Stimulated activated naive CD8-positive, alpha-beta T cell treated with anti-CD3 and anti-CD28 coated beads, Interleukin-15, Interleukin-2, amounts not matched to agents 100 ng/mL and 50 ng/mL, for 24 hours (primary cell): Measurements from ENCODE around the gene UNC5C.

ENCODE experiments used
- H3K27ac Mint-ChIP-seq: one replicate; pipeline ENCODE4 v1.8.0; 2021; ENCODE audit warnings: mild to moderate bottlenecking, mixed read lengths
- H3K27me3 Mint-ChIP-seq: one replicate; pipeline ENCODE4 v1.8.0; 2021; ENCODE audit warnings: mixed read lengths
- H3K36me3 Mint-ChIP-seq: one replicate; pipeline ENCODE4 v1.8.0; 2021; ENCODE audit warnings: low read depth, mixed read lengths
- H3K4me1 Mint-ChIP-seq: one replicate; pipeline ENCODE4 v1.8.0; 2021; ENCODE audit warnings: low read depth, mixed read lengths
- H3K4me3 Mint-ChIP-seq: one replicate; pipeline ENCODE4 v1.8.0; 2021; ENCODE audit warnings: mild to moderate bottlenecking, mixed read lengths
- H3K9me3 Mint-ChIP-seq: one replicate; pipeline ENCODE4 v1.8.0; 2021; ENCODE audit warnings: mixed read lengths

Gene UNC5C

DNA sequence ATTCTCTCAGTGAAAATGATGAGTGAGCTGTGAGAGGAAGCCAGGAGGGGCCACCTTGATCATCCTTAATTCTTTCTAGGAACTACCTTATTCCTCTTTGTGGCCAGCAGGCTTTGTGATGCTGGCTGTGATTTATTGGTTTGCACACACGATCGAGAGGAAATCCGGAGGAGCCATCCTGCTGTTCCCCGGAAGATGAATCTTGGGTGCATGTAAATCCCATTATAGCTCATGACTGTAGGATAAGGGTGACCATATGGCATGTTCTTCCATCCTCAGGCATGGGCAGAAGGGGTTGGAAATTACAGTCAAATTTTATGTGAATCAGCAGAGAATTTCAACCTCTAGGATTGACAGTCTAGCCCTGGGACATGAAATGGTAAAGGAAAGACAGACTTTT is 254.5 kb downstream of the UNC5C start:
- no peaks in the 10 kb centered on the region for H3K36me3 Mint-ChIP-seq

DNA sequence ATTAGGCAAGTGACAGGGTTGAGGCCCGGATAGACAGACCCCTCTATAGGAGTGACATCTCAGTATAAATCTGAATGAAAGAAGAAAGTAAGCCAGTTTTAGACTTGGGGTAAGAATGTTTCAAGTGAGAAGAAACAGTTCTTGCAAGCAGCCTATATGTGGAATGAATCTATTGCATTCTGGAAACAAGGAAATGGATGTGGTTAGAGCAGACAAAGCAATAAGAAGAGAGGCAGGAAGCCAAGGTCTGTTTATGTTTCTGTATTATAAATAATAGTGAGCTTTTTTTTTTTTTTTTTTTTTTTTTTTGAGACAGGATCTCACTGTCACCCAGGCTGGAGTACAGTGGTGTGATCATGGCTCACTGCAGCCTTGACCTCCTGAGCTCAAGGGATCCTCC is 255.8 kb downstream of the UNC5C start:
- H3K36me3 Mint-ChIP-seq, result no peaks in the 10 kb centered on the region
- H3K27ac Mint-ChIP-seq, result no peak overlapping the region
- H3K9me3 Mint-ChIP-seq, result no peaks in the 10 kb centered on the region
- peaks cover 24% of the 10 kb centered on the region for H3K4me1 Mint-ChIP-seq
- no peaks in the 10 kb centered on the region for H3K27me3 Mint-ChIP-seq
- no peak overlapping the region for H3K4me3 Mint-ChIP-seq

More for the DNA sequence above, 254.5 kb downstream of the UNC5C start:
- Mint-ChIP-seq H3K27ac (no peak overlapping the region), H3K4me1 (peaks cover 24% of the 10 kb centered on the region), H3K9me3 (peaks cover 6% of the 10 kb centered on the region), H3K4me3 (no peak overlapping the region), H3K27me3 (no peaks in the 10 kb centered on the region)

DNA sequence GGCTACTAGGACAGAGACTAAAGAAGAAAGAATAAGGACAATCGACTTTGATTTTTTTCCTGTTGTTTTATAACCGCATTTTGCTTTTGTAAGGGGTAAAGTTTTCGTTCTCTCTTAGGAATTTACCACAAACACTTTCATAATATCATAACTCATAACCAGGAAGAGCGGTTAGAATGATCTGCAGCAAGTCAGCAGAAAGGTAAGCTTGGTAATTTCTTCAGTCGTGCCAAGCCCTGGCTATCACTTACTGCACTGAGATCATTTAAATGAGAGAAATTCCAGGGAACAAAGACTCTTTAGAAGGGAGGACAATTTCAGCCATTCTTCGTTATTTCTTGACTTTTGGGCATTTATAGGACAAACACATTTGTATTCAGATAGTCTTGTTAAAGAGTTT is 258.1 kb downstream of the UNC5C start:
- H3K27ac Mint-ChIP-seq, result no peak overlapping the region
- H3K4me3 Mint-ChIP-seq, result no peak overlapping the region
- H3K4me1 Mint-ChIP-seq, result peaks cover 24% of the 10 kb centered on the region
- H3K27me3 Mint-ChIP-seq, result no peaks in the 10 kb centered on the region
- H3K9me3 Mint-ChIP-seq, result no peaks in the 10 kb centered on the region
- H3K36me3 Mint-ChIP-seq, result no peaks in the 10 kb centered on the region

DNA sequence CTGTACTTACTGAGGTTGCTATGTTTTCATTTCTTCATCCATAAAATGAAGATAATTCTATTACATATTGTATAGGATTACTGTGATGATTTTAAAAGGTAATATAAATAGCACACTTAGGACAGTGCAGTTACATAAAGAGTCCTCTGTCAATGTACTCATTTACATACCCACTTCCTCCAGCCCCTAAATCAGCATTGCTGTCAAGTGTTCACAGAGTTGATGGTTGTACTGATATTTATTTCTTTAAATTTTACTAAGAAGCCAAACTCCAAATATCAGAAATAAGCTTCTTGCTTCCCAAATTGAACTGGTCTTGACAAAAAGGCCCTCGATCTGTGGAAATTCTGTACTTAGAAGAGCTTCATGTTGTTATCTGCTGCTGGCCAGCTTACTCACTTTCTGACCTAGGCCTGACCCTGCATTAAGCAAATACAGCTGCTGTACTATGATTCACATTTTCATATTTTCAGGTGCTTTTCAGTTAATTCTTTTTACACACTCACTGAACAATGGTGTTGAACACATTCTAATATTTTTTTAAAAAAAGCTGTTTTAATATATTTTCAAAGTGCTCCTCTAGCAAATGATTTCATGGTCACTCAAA is 259.6 kb downstream of the UNC5C start:
- Mint-ChIP-seq H3K27me3 (no peaks in the 10 kb centered on the region), H3K4me3 (no peak overlapping the region), H3K36me3 (no peaks in the 10 kb centered on the region), H3K9me3 (no peaks in the 10 kb centered on the region), H3K27ac (no peak overlapping the region), H3K4me1 (peaks cover 24% of the 10 kb centered on the region)

DNA sequence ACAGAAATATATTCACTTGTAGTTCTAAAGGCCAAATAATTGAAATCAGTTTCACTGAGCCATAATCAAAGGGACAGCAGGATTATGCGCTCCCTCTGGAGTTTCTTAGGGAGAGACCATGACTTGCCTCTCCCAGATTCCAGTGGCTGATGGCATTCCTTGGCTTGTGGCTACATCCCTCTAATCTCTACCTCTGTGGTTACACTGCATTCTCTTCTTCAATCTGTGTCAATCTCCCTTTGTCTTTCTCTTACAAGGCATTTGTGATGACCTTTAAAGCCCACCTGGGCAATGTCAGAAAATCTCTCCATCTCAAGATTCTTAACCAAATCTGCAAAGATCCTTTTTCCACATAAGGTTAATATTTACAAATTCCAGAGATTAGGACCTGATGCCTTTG is 260.2 kb downstream of the UNC5C start:
- Mint-ChIP-seq H3K36me3 (no peaks in the 10 kb centered on the region), H3K27me3 (no peaks in the 10 kb centered on the region), H3K4me3 (no peak overlapping the region), H3K27ac (no peak overlapping the region), H3K4me1 (peaks cover 21% of the 10 kb centered on the region), H3K9me3 (no peaks in the 10 kb centered on the region)

DNA sequence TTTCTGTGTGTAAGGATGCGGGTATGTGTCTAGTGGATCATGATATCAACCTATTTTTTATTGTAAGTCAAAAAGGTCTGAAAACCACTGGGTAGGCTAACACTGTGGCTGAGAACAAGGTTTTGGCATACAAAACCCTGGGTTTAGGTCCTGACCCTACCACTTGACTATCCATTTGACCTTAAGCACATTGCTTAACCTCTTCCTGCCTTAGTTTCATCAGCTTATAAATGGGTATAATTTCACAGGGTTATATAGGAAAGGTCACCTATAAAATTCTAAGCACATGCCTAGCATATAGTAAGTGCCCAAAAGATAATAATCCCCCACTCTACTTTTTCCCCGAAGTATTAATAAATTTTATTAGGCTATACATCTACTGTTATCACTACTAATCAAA is 263.0 kb downstream of the UNC5C start:
- Mint-ChIP-seq H3K36me3 (no peaks in the 10 kb centered on the region), H3K9me3 (peaks cover 12% of the 10 kb centered on the region), H3K4me3 (no peak overlapping the region), H3K27me3 (no peaks in the 10 kb centered on the region), H3K4me1 (peaks cover 7% of the 10 kb centered on the region), H3K27ac (no peak overlapping the region)

DNA sequence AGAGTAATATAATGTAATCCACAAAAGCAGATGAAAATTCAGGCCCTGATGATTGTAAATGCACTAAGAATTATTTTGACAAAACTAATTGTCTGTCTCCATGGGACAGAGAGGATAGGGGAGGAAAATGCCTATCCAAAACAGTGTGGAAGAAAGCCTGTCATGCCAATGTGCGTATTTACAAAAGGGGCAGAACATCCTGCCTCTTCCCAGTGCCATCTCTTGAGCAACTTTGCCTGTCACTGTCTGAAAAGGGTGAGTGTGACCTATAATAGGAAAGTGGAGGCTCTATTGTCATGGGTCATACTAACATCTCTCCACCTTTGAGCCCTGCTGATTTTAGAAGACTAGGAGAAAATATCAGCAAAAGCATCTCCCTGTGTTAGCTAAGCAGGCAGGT is 264.1 kb downstream of the UNC5C start:
- Mint-ChIP-seq H3K4me3 (no peak overlapping the region), H3K27me3 (no peaks in the 10 kb centered on the region), H3K9me3 (peaks cover 13% of the 10 kb centered on the region), H3K27ac (no peak overlapping the region), H3K4me1 (no peaks in the 10 kb centered on the region), H3K36me3 (no peaks in the 10 kb centered on the region)

DNA sequence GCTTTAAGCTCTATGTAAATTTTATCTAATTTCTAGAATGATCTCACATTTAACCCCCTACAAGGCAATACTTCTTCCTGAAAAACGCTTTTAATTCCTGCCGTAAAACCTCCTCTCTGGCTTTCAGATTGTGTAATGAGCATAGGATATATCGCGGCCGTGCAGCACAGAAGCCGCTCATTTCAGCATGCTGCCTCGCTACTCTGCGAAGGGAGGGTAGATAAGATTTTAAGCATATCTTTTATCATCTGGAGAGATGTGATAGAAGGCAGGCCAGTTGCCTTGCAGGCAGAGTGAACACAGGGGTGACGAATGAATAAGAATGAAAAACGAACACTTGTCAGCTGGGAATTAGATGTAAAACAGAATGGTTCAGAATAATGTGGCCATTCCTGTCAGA is 265.5 kb downstream of the UNC5C start:
- no peaks in the 10 kb centered on the region for H3K27me3 Mint-ChIP-seq
- no peak overlapping the region for H3K27ac Mint-ChIP-seq
- H3K36me3 Mint-ChIP-seq, result no peaks in the 10 kb centered on the region
- H3K4me1 Mint-ChIP-seq, result no peaks in the 10 kb centered on the region
- no peak overlapping the region for H3K4me3 Mint-ChIP-seq
- H3K9me3 Mint-ChIP-seq, result peaks cover 13% of the 10 kb centered on the region

DNA sequence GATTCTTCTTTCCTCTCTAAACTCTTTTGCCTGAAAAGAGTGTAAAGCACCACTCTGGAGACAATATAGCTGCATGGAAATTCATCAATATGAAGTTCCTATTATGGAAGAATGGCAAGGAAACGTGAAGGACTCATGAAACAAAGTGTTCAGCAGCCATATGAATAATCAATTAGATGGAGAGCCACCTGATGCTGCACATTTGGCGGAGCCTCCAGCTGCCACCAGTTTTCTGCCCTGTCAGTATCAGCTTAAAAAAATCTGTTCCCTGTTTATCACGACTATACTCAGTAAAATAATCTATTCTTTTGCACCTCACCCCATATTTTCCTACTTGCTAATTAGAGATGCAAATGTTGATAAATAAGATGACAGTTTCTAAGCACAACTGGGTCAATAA is 276.0 kb downstream of the UNC5C start:
- no peak overlapping the region for H3K4me3 Mint-ChIP-seq
- no peaks in the 10 kb centered on the region for H3K4me1 Mint-ChIP-seq
- no peaks in the 10 kb centered on the region for H3K36me3 Mint-ChIP-seq
- no peak overlapping the region for H3K27ac Mint-ChIP-seq
- H3K27me3 Mint-ChIP-seq, result no peaks in the 10 kb centered on the region
- H3K9me3 Mint-ChIP-seq, result peaks cover 5% of the 10 kb centered on the region

DNA sequence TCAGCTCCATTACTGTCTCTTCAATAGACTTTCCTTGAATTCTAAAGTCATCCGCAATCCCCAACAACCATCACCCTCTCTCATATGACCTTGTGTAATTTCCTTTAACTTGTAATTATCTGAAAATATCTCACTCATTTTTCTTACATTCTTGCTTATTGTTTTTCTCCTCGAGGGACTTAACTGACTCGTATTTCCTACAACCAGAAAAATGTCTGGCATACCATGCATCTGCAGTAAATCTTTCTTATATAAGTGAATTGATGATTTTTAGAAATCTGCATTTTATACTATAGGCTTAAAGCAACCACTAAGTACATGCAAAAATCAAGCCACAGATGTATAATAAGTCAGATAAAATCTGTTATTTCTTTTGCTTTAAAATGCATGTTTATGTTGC is 276.7 kb downstream of the UNC5C start:
- no peaks in the 10 kb centered on the region for H3K27me3 Mint-ChIP-seq
- H3K4me3 Mint-ChIP-seq, result no peak overlapping the region
- H3K9me3 Mint-ChIP-seq, result peaks cover 5% of the 10 kb centered on the region
- H3K27ac Mint-ChIP-seq, result no peak overlapping the region
- H3K36me3 Mint-ChIP-seq, result no peaks in the 10 kb centered on the region
- no peaks in the 10 kb centered on the region for H3K4me1 Mint-ChIP-seq

DNA sequence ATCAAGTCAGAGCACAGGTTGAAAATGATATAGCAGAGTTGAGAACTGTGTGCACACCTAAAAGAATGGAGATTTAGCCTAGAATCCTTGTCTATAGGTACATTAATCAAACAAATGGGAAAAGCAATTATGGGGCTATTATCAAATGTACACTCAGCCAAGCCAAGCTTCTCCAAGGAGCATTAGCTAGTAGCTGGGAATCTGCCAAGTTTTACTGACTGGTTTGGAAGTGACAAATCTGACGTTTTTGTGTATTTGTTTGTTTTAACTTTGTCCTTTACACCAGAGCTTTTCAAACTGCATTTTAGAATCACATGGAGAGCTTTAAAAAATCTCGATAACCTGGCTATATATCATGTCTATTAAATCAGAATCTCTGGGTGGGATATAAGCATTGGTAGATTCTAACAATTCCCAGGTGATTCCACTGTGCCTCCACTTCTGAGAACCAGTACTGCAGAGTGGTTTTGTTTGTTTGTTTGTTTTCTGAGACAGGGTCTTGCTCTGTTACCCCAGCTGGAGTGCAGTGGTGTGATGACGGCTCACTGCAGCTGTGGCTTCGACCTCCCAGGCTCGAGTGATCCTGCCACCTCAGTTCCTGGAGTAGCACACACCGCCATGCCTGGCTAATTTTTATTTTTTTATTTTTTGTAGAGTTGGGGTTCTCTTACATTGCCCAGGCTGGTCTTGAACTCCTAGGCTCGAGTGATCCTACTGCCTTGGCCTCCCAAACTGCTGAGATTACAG is 279.8 kb downstream of the UNC5C start:
- Mint-ChIP-seq H3K4me1 (no peaks in the 10 kb centered on the region), H3K27me3 (no peaks in the 10 kb centered on the region), H3K9me3 (peaks cover 5% of the 10 kb centered on the region), H3K4me3 (no peak overlapping the region), H3K36me3 (no peaks in the 10 kb centered on the region), H3K27ac (no peak overlapping the region)

DNA sequence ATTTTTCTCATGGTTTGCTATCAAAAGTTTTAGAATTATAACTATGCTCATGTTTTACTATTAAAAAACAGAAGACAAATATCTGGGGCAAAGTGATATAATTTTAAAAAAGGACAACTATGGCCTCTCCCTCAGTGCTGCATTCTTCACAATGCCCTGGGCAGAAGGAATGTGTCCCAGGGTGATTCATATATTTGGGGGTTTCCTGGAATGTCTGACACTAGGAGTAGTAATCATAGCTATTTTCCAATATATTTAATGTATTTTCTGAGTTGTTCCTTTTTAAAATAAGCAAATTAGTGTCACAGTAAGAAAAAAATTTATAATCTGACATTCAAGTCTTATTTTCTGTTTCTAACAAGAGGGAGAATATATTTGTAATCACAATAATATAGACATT is 281.7 kb downstream of the UNC5C start:
- no peak overlapping the region for H3K4me3 Mint-ChIP-seq
- peaks cover 5% of the 10 kb centered on the region for H3K9me3 Mint-ChIP-seq
- H3K36me3 Mint-ChIP-seq, result no peaks in the 10 kb centered on the region
- no peaks in the 10 kb centered on the region for H3K4me1 Mint-ChIP-seq
- H3K27me3 Mint-ChIP-seq, result no peaks in the 10 kb centered on the region
- H3K27ac Mint-ChIP-seq, result no peak overlapping the region

DNA sequence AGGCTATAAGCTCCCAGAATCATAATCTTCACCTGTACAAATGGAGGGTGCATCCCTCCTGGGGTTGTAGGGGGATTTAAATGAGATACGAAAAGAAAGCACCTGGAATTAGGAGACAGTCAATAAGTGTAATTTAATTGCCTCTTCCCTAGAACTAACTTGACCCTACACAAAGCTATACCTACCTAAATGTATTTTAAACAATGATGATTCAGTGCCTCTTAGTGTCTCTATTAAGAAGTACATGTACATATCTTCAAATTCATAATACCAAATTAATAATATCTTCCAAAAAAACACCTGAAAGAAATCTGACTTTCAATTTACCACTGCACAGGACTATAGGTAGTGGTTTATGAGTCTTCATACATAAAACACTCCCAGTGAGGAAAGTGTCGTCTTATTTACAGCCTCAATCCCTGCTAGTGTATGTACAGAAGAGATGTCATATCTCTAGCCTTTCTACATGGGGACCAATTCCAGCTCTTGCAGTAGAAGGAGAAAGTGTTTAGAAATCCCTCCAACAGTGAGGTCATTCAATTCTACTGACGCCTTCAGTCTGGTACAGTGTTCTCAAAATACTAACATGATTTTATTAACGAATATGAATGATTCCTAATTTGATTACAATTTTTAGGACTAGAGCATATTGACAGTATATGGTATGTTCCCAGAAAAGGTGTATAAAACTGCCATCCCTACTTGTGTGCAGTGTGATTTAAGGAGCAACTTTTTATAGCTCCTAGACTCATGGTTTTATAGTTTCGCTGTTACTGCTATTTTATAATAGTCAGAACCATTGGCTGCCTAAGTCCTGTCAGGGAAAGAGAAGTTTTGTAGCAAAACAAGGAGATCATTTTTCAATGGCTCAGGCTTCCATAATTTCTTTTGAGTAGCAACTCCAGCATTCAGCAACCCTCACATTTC is 282.7 kb downstream of the UNC5C start:
- no peak overlapping the region for H3K4me3 Mint-ChIP-seq
- H3K27me3 Mint-ChIP-seq, result no peaks in the 10 kb centered on the region
- H3K9me3 Mint-ChIP-seq, result no peaks in the 10 kb centered on the region
- H3K4me1 Mint-ChIP-seq, result no peaks in the 10 kb centered on the region
- H3K36me3 Mint-ChIP-seq, result no peaks in the 10 kb centered on the region
- H3K27ac Mint-ChIP-seq, result no peak overlapping the region

DNA sequence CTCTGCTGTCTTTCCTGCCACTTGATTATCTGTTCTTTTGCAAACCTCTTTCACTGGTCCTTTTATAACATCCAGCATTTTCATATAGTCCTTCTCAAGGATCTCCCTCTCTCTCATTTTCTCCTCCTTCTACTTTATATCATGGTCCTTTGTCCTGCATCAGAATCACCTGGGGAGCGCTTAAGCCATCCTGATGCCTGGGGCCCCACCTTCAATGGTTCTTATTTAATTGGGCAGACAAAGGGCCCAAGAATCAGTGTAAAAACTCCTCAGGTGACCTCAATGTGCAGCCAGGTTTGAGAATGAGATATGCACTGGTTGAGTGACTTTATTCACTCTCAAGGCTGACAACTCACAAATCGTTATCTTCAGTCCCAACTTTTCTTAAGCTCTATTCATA is 283.9 kb downstream of the UNC5C start:
- H3K4me3 Mint-ChIP-seq, result no peak overlapping the region
- H3K27me3 Mint-ChIP-seq, result no peaks in the 10 kb centered on the region
- no peaks in the 10 kb centered on the region for H3K4me1 Mint-ChIP-seq
- H3K27ac Mint-ChIP-seq, result no peak overlapping the region
- H3K9me3 Mint-ChIP-seq, result no peaks in the 10 kb centered on the region
- no peaks in the 10 kb centered on the region for H3K36me3 Mint-ChIP-seq

DNA sequence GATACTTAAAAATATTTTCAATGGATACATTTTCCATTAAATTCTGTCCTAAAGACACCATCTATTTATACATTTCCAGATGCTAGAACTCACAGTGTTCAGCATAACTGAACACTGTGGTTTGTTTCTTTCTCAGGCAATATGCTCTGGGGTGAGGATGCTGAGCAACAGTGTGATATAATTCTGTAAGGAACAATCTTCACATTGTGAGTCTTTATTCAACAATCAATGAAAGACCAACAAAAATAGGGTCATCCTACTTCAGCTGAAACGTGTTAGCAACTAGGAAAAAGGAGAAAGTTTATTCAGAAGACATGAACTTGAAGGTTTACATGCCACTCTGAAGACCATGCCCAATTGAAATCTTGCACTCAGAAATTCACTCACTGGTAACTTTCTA is 284.8 kb downstream of the UNC5C start:
- Mint-ChIP-seq H3K36me3 (no peaks in the 10 kb centered on the region), H3K9me3 (no peaks in the 10 kb centered on the region), H3K27ac (no peak overlapping the region), H3K4me1 (no peaks in the 10 kb centered on the region), H3K4me3 (no peak overlapping the region), H3K27me3 (no peaks in the 10 kb centered on the region)
